ENCODE measurements around the gene ZNF799.
A peak's percentile ranks its signal among the peaks of the same experiment; 100 is the strongest.
"Not testable (repeated sequence)": the region's sequence is repeated elsewhere in the genome, so short reads cannot be mapped to it uniquely, and the experiment has no call there.

Gene ZNF799

DNA sequence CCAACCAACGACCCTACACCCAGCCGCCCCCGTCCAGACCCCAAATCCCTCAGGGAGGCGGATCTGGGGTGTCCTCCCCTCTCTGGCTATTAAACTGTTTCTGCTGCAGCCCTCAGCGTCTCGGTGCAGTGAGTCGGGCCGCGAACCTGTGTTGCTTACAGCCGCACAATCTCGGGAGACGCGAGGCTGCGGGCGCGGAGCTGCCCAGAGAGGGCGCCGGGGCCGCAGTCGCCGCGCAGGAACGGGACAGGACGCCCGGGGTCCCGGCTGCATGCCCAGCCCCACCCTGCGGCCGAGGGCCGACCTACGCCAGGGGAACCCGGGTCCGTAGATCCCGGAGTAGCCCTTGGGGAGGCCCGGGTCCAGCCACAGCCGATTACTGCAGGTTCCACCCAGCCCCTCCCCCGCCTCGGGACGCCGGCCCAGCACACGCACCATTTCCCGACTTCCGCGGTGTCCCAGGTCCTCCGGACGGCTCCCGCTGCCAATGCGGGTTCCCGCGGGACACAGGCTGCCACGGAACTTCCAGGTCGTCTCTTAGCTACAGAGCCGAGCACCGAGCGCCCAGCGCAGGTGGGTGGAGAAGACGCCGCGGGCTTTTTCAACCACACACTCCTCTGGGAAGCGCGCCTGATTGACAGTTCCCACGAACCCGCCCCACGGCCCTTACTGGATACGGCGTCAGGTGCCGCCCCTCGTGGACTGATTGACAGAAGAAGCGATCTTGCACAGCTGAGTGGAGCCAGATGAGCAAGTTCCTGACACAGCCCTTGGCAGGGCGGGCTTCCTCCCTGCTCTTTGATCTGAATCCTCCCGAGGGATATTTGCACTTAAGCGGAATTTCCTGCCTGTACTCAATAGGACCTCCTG is at the start of gene ZNF799:
ZNF799 (minus strand) TSS at position 639 of the 870 bp plus-strand sequence; CDS start at position 438, 201 bp downstream.
- DNase-seq (ENCODE audit: low spot score): peak; percentile 92

DNA sequence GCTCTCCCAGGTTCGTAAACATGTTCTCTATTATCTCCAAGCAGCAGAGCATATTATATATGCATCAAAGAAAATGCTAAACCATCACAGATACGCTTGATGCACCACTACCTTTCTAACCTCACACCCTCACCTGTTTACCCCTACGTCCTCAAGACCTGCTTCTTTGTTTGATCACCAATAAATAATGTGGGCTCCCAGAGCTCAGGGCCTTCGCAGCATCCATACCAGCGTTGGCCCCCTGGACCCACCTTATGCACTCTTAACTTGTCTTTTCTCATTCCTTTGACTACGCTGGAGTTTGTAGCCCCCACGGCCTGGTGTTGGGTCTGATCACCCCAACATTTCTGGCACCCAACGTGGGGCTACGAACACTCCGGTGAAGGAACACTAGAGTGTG is 49.8 kb upstream of the ZNF799 start:
- DNase-seq (ENCODE audit: low spot score): no peak

DNA sequence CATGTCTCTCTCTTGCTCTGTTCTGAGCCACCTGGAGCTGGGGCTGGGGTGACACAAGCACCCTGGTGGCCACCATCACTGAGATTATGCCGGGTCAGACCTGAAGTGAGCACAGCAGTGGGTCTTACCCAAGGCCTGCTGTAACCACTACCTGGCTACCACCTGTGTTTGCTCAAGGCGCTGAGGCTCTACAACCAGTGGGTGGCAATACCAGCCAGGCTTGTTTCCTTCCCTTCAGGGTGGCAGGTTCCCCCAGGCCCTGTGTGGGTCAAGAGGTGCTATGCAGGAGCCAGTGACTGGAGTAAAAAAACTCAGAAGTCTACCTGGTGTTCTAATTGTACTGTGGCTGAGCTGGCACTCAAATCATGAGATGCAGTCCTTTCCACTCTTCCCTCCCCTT is 47.7 kb upstream of the ZNF799 start:
- no peak for DNase-seq (ENCODE audit: low spot score)

DNA sequence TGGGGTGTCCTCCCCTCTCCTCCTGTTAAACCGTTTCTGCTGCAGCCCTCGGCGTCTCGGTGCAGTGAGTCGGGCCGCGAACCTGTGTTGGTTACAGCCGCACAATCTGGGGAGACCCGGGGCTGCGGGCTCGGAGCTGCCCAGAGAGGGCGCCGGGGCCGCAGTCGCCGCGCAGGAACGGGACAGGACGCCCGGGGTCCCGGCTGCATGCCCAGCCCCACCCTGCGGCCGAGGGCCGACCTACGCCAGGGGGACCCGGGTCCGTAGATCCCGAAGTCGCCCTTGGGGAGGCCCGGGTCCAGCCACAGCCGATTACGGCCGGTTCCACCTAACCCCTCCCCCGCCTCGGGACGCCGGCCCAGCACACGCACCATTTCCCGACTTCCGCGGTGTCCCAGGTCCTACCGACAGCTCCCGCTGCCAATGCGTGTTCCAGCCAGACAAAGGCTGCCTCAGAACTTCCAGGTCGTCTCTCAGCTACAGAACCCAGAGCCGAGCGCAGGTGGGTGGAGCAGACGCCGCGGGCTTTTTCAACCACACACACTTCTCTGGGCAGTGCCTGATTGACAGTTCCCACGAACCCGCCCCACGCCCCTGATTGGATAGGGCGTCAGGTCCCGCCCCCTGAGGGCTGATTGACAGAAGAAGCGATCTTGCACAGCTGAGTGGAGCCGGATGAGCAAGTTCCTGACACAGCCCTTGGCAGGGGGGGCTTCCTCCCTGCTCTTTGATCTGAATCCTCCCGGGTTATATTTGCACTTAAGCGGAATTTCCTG is 39.7 kb upstream of the ZNF799 start, which contains the start of gene ZNF443:
ZNF443 (minus strand) TSS at position 481 of the 776 bp plus-strand sequence; CDS start at position 374, 107 bp downstream.
- peak; percentile 90 for DNase-seq (ENCODE audit: low spot score)

DNA sequence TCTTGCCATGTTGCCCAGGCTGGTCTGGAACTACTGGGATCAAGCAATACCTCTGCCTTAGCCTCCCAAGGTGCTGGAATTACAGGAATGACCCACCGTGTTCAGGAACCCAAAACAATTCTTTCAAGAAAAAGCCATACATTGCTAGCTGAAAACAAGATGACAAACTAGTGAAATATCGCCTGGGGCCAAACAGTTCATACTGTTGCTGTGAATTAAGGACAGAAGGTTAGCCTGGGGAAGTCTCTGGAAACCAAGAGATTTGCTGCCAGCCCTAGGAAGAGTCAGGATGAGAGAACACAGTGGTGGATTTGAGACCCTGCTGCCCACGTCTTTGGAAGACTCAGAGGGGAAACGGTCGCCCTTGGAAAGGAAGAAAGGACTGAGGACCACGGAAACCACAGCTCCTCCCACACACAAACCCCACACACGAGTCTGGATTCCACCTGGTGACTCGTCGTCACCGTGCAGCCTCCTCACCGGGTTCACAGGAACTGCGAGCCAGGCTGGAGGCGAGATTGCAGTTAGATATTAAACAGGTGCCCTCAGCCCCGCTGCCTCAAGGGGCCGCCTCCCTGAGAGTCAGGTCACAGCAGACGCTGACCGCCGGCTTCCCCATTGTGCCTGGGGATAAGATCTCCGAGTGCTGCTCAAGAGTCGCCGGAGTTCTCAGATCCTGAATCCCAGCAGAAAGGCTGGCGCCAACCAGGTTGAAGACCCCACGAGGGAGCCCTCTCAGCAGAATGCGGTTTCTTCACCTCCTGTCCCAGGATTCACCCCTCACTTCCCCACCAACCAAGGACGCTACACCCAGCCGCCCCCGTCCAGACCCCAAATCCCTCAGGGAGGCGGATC is 38.8 kb upstream of the ZNF799 start:
- peak; percentile 41 for DNase-seq (ENCODE audit: low spot score)

DNA sequence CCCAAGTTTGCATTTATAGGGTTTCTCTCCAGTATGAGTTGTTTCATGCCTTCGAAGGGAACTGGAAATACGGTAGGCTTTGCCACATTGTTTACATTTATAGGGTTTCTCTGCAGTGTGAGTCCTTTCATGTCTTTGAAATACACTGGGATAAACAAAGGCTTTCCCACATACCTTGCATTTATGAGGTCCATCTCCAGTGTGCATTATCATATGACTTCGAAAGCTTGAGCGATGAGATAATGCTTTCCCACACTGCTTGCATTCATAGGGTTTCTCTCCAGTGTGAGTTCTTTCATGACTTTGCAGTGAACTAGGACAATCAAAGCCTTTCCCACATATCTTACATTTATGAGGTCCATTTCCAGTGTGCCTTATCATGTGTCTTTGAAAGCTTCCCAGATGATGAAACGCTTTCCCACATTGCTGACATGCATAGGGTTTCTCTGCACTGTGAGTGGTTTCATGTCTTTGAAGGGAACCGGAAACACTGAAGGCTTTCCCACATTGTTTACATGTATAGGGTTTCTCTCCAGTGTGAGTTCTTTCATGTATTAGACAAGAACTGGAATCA is 29.7 kb upstream of the ZNF799 start:
- not testable (repeated sequence) for DNase-seq (ENCODE audit: low spot score)

DNA sequence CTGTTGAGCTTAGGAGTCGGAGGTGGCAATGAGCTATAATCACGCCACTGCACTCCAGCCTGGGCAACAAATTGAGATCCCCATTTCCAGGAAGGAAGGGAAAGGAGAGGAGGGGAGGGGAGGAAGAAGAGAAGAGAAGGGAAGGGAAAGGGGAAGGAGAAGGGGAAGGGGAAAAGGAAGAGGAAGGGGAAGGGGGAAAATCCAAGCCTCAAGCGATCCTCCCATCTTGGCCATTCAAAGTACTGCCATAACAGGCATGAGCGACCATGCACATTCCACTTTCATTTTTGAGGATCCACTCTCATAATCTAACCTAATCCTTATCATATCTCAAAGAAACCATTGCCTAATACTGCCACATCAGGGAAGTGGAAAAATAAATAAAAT is 24.8 kb upstream of the ZNF799 start:
- no peak for DNase-seq (ENCODE audit: low spot score)

DNA sequence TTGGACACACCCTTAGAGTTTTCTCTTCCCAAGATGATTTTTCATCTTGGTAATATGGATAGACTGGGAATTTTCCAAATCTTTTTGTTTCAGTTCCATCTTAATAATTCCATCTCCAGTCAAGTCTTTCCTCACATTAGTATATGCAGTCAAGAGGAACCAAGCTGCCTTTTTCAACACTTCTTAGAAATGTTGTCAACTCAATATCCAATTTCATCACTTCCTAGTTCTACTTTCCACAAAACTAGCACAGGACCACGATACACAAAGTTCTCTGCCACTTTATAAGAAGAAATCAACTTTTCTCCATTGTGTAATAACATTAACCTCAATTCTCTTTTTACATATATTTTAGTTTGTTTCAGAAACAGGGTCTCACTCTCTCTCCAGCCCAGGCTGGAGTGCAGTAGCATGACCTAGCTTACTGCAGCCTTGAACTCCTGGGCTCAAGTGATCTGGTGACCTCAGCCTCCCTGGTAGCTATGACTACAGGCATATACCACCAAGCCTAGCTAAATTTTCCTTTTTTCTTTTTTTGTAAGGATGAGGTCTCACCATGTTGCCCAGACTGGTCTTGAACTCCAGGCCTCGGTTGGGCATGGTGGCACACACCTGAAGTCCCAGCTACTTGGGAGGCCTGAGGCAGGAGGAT is 24.3 kb upstream of the ZNF799 start:
- no peak for DNase-seq (ENCODE audit: low spot score)

DNA sequence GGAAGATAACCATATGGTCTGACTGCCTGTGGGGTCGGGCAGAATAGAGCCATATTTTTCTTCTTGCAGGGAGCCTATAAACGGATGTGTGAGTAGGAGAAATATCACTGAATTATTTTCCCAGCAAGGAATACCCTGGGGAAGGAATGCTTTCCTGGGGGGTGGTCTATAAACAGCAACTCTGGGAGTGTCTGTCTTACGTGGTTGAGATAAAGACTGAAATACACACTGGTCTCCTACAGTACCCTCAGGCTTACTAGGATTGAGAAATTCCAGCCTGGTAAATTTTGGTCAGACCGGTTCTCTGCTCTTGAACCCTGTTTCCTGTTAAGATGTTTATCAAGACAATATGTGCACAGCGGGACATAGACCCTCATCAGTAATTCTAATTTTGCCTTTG is 16.2 kb upstream of the ZNF799 start:
- DNase-seq (ENCODE audit: low spot score): not testable (repeated sequence)

DNA sequence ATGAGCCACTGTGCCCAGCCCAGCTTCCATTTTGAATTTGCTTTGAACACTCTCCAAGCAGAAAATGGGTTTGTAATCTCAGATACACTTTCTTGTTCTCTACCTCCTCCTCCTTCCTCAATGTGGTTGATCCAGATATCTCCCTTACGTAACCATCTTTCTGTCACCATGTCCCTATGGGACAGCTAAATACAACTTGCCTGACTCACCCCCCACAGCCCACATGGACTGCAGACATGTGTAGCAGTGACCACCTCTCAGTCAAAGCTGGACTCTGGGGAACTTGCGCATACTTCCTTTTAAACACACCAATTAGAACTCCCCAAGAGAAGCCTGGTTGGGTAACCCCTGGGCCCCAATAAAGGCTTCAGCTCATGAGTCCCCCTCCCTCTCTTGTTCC is 10.8 kb upstream of the ZNF799 start:
- no peak for DNase-seq (ENCODE audit: low spot score)

DNA sequence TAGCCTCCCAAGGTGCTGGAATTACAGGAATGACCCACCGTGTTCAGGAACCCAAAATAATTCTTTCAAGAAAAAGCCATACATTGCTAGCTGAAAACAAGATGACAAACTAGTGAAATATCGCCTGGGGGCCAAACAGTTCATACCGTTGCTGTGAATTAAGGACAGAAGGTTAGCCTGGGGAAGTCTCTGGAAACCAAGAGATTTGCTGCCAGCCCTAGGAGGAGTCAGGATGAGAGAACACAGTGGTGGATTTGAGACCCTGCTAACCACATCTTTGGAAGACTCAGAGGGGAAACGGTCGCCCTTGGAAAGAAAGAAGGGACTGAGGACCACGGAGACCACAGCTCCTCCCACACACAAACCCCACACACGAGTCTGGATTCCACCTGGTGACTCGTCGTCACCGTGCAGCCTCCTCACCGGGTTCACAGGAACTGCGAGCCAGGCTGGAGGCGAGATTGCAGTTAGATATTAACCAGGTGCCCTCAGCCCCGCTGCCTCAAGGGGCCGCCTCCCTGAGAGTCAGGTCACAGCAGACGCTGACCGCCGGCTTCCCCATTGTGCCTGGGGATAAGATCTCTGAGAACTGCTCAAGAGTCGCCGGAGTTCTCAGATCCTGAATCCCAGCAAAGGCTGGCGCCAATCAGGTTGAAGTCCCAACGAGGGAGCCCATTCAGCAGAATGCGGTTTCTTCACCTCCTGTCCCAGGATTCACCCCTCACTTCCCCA is 1.0 kb downstream of the ZNF799 start:
- DNase-seq (ENCODE audit: low spot score): not testable (repeated sequence)

DNA sequence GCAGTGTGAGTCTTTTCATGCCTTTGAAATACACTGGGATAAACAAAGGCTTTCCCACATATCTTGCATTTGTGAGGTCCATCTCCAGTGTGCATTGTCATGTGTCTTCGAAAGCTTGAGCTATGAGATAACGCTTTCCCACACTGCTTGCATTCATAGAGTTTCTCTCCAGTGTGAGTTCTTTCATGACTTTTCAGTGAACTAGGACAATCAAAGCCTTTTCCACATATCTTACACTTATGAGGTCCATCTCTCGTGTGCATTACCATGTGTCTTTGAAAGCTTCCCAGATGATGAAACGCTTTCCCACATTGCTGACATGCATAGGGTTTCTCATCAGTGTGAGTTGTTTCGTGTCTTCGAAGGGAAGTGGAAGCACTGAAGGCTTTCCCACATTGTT is 9.9 kb downstream of the ZNF799 start:
- DNase-seq (ENCODE audit: low spot score): not testable (repeated sequence)

DNA sequence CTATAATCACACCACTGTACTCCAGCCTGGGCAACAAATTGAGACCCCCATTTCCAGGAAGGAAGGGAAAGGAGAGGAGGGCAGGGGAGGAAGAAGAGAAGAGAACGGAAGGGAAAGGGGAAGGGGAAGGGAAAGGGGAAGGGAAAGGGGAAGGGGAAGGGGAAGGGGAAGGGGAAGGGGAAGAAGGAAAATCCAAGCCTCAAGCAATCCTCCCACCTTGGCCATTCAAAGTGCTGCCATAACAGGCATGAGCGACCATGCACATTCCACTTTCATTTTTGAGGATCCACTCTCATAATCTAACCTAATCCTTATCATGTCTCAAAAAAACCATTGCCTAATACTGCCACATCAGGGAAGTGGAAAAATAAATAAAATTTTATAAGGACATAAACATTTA is 14.7 kb downstream of the ZNF799 start:
- DNase-seq (ENCODE audit: low spot score): not testable (repeated sequence)

DNA sequence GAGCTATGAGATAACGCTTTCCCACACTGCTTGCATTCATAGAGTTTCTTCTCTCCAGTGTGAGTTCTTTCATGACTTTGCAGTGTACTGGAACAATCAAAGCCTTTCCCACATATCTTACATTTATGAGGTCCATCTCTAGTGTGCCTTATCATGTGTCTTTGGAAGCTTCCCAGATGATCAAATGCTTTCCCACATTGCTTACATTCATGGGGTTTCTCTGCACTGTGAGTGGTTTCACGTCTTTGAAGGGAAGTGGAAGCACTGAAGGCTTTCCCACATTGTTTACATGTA is 20.7 kb downstream of the ZNF799 start:
- DNase-seq (ENCODE audit: low spot score): no peak

DNA sequence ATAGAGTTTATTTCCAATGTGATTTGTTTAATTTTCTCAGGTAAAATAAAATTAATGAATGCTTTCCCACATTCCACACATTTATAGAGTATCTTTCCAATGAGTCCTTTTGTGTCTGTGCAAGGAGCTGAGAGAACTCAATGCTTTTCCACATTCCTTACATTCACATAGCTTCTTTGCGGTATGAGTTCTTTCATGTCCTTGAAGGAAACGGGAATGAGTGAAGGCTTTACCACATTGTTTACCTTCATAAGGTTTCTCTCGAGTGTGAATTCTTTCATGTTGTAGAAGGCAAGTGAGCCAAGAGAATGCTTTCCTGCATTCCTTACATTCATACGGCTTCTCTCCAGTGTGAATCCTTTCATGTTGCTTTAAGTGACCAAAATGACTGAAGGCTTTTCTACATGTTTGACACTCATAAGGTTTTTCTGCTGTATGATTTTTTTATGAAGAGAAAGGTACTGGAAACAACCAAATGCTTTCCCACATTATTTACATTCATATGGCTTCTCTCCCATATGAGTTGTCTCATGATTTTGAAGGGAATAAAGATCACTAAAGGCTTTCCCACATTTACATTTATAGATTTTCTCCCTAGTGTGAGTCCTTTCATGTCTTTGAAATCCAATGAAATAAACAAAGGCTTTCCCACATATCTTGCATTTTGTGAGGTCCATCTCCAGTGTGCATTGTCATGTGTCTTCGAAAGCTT is 21.2 kb downstream of the ZNF799 start:
- DNase-seq (ENCODE audit: low spot score): no peak

DNA sequence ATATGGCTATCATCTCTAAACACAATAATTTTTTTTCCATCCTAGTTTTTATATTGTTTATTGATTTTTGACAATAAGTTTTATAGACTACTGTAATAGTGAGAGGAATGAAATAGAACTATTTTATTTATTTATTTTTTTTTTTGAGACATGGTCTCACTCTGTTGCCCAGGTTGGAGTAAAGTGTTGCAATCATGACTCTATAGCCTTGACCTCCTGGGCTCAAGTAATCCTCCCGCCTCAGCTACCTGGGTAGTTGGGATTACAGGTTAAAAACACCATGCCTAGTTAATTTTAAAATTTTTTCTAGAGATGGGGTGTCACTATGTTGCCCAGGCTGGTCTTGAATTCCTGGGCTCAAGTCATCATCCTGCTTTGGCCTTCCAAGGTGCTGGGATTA is 27.0 kb downstream of the ZNF799 start:
- no peak for DNase-seq (ENCODE audit: low spot score)

DNA sequence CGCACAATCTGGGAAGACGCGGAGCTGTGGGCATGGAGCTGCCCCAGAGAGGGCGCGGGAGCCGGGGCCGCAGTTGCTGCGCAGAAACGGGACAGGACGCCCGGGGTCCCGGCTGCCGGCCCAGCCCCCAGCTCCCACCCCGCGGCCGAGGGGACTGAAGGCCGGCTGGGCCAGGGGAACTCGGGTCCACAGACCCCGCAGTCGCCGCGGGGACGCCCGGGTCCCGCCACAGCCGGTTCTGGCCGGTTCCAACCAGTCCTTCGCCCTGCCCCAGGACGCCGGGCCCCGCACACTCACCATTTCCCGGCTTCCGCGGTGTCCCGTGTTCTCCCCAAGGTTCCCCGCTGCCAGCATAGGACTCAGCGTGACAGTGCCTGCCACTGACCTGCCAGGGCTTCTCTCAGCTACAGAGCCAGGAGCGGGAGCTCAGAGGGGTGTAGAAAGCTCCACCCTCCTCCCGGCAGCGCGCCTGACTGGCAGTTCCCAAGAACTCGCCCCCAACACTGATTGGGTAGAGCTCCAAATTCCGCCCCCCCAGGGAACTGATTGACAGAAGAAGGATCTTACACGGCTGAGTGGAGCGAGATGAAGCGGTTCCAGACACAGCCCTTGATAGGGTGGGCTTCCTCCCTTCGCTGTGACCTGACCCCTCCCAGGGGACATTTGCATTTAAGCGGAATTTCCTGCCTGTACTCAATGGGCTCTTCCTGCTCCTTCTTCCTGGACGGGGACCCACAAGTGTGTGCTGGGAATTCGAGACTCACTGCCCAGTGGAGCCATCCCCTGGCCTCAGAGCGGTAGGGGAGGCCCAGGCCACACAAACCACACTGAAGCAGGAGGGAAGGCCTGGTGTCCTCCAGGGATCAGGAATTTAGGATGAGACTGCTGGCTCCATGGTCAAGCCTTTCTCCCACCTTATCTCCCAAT is 35.6 kb downstream of the ZNF799 start, which contains the start of gene ZNF442:
ZNF442 (minus strand) TSS at position 448 of the 927 bp plus-strand sequence. CDS start 2,052 bp downstream, outside the sequence.
- peak; percentile 94 for DNase-seq (ENCODE audit: low spot score)

DNA sequence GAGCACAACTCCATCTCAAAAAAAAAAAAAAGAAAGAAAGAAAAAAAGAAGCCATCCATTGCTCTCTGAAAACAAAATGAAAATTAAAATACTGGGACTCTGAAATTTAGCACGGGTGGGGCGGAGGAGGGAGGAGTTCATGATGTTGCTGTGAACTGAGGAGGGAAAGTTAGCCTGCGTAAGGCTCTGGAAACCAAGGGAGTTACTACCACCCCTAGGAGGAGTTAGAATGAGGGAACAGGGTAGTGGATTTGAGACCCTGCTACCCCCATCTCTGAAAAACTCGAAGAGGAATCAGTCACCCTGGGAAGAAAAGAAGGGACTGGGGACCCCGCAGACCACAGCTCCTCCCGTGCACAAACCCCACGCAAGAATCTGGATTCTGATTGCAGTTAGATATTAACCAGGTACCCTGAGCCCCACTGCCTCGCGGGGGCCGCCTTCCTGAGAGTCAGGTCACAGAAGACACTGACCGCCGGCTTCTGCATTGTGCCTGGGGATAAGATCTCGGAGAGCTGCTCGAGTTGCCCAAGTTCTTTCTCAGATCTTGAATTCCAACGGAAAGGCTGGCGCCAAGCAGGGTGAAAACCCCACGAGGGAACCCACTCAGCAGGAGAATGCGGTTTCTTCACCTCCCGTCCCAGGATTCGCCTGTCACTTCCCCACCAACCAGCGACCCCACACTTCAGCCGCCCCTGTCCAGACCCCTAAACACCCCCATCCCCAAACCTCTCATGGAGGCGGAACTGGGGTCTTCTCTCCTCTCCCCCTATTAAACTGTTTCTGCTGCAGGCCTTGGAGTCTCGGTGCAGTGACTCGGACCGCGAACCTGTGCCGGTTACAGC is 36.5 kb downstream of the ZNF799 start:
- DNase-seq (ENCODE audit: low spot score): peak; percentile 42

Measured in D341Med (cell line).